Spleen (tissue), 11 donors: ENCODE results near the gene MAP3K7CL. TPM values are rescaled to one million over a fixed set of nuclear protein-coding genes. Genes with fewer than 3 reads are reported as not detected.
A peak's percentile ranks its signal among the peaks of the same experiment; 100 is the strongest.
"Not testable (repeated sequence)": the region's sequence is repeated elsewhere in the genome, so short reads cannot be mapped to it uniquely, and the experiment has no call there.

Experiments
- DNase-seq: peaks from one replicate; pipeline ENCODE4 v3.0.0-alpha.2; 2020
- H3K27ac ChIP-seq, 8 donors: fragments of 200-600 bp; sonication (generic) in 7 of 8; 1 replicate in 4 of 8; 2 replicates in 4 of 8; pipeline versions ENCODE4 v1.5.0 to v1.8.0; 2016 to 2021; ENCODE audit warnings: inconsistent platforms in 4 of 8, mild to moderate bottlenecking in 4 of 8, moderate library complexity in 1 of 8
- H3K27me3 ChIP-seq, 7 donors: fragments of 200-600 bp; sonication (generic) in 6 of 7; replicated peaks in 1 of 7; 1 replicate in 4 of 7; 2 replicates in 3 of 7; pipeline versions ENCODE4 v1.5.0 to v1.8.0; 2016 to 2021; ENCODE audit warnings: inconsistent platforms in 3 of 7, mild to moderate bottlenecking in 1 of 7
- H3K36me3 ChIP-seq, 6 donors: fragments of 200-600 bp; sonication (generic) in 5 of 6; 1 replicate in 4 of 6; 2 replicates in 2 of 6; pipeline versions ENCODE4 v1.5.0 to v1.8.0; 2016 to 2021; ENCODE audit warnings: inconsistent platforms in 2 of 6
- H3K4me1 ChIP-seq, 6 donors: fragments of 200-600 bp; sonication (generic) in 5 of 6; 1 replicate in 3 of 6; 2 replicates in 3 of 6; pipeline versions ENCODE4 v1.5.0 to v1.8.0; 2016 to 2021; ENCODE audit warnings: inconsistent platforms in 3 of 6
- H3K4me3 ChIP-seq, 8 donors: fragments of 200-600 bp; sonication (generic) in 7 of 8; 1 replicate in 4 of 8; 2 replicates in 4 of 8; pipeline versions ENCODE4 v1.5.0 to v1.8.0; 2016 to 2021; ENCODE audit warnings: inconsistent platforms in 4 of 8, mild to moderate bottlenecking in 4 of 8, moderate library complexity in 2 of 8
- H3K9me3 ChIP-seq, 8 donors: fragments of 200-600 bp; sonication (generic) in 7 of 8; 1 replicate in 4 of 8; 2 replicates in 4 of 8; pipeline versions ENCODE4 v1.5.0 to v1.8.0; 2016 to 2021; ENCODE audit warnings: inconsistent platforms in 4 of 8
- CTCF ChIP-seq, 11 experiments: fragments of 200-600 bp in 7 of 11; fragments of 450-650 bp in 4 of 11; sonication (generic) in 4 of 11; IDR thresholded peaks in 8 of 11; conservative IDR thresholded peaks in 3 of 11; 1 replicate in 7 of 11; 2 replicates in 4 of 11; pipeline versions ENCODE4 v1.4.0 to v1.8.0; 2016 to 2021; ENCODE audit warnings: antibody characterized with exemption in 11 of 11, inconsistent platforms in 4 of 11, mild to moderate bottlenecking in 1 of 11
- POLR2A ChIP-seq, 3 donors: fragments of 450-650 bp; IDR thresholded peaks; one replicate each; pipeline ENCODE4 v1.5.1; 2017; ENCODE audit warnings: antibody characterized with exemption in 3 of 3, mild to moderate bottlenecking in 1 of 3
- POLR2AphosphoS5 ChIP-seq, 3 donors: sonication (generic); formaldehyde crosslinking; IDR thresholded peaks; one replicate each; pipeline ENCODE4 v1.5.1; 2017; ENCODE audit warnings: antibody characterized with exemption in 3 of 3
- WGBS, 5 donors: extraction: QIAGEN DNeasy Blood & Tissue Kit in 3 of 5; methylation state at CpG; one replicate each; pipeline versions ENCODE4 v1.1.5 to v1.1.7; 2013 to 2018; 5-methylcytosine and 5-hydroxymethylcytosine counted together
- intact Hi-C: fragments of 100-400 bp; cut with DNase I; formaldehyde crosslinking; loops from one replicate; pipeline ENCODE4 v1.15.0; 2023; ENCODE audit warnings: low total_unique reads
- polyA plus RNA-seq, 3 donors: library from polyadenylated mRNA; stranded (reverse); fragments of 200-250 nt; gene quantifications; one replicate each; pipeline ENCODE4 v1.2.1, GENCODE V29; 2013
- total RNA-seq, 7 donors: library from RNA; depleted of rRNA in 3 of 7; stranded (reverse); fragments of >200 nt in 3 of 7; fragmentation: NEBNext Ultra II Directional in 4 of 7; extraction: Animal tissue kit (Norgen Biotek cat#: 25700) in 4 of 7; gene quantifications; one replicate each; pipeline versions ENCODE4 v1.1.0 to v1.2.1, GENCODE V29; 2016 to 2021
- donor health status: healthy with polysubstance abuse.
- donor health status: DM: no; HTN: no; CAD: no; lungs with moderate emphysema.
- donor health status: DM: no; HTN: no; CAD: no.
- donor health status: Bipolar disorder and iron deficiency.
- donor health status: healthy.
- donor health status: DM: no; HTN: no; CAD: no.
- donor health status: DM: yes; HTN: yes; CAD: no.

Gene MAP3K7CL
- total and polyA plus RNA-seq, 10 donors, result 6.9 to 24.3 (median 12.4) TPM

GRCh38 chr21:29155933-29156260, 25.5 kb downstream of the MAP3K7CL start:
- peak overlapping the region in 1 of 8 donors; percentile 56 for H3K27ac ChIP-seq
- TF ChIP-seq POLR2AphosphoS5 (IDR thresholded peaks at IDR 0.05) (no peak), CTCF (IDR thresholded peaks at IDR 0.05 in 8 of 11, conservative IDR thresholded peaks at IDR 0.05 in 3 of 11) (no peak), POLR2A (IDR thresholded peaks at IDR 0.05) (no peak)
- peak overlapping the region in 1 of 8 donors; percentile 41 for H3K4me3 ChIP-seq
- H3K27me3 ChIP-seq, result no peaks in the 10 kb centered on the region
- peaks cover 0 to 13% (median 0%) of the 10 kb centered on the region in 6 donors for H3K4me1 ChIP-seq
- peaks cover 0 to 3% (median 0%) of the 10 kb centered on the region in 6 donors for H3K36me3 ChIP-seq
- no peaks in the 10 kb centered on the region for H3K9me3 ChIP-seq
- WGBS, 5 donors, result 94 to 100% (median 97%) methylated on average over 2 of the region's 2 CpGs
- intact Hi-C loops, result no loop called here
- no peak for DNase-seq

- DNase-seq, result no peak
- peaks cover 0 to 13% (median 0%) of the 10 kb centered on the region in 6 donors for H3K4me1 ChIP-seq
- peaks cover 0 to 6% (median 0%) of the 10 kb centered on the region in 6 donors for H3K36me3 ChIP-seq
- WGBS, 5 donors, result 58 to 86% (median 74%) methylated on average over 2 of the region's 2 CpGs
- no peak overlapping the region for H3K4me3 ChIP-seq
- no peaks in the 10 kb centered on the region for H3K27me3 ChIP-seq
- peak overlapping the region in 1 of 8 donors; percentile 47 for H3K27ac ChIP-seq
- TF ChIP-seq CTCF (IDR thresholded peaks at IDR 0.05 in 8 of 11, conservative IDR thresholded peaks at IDR 0.05 in 3 of 11) (no peak), POLR2AphosphoS5 (IDR thresholded peaks at IDR 0.05) (no peak), POLR2A (IDR thresholded peaks at IDR 0.05) (no peak)
- intact Hi-C loops, result no loop called here
- no peaks in the 10 kb centered on the region for H3K9me3 ChIP-seq
Observed at GRCh38 chr21:29157080-29157479, 26.6 kb downstream of the MAP3K7CL start.

- Histone ChIP-seq H3K36me3 (peaks cover 0 to 6% (median 0%) of the 10 kb centered on the region in 6 donors), H3K27ac (peak overlapping the region in 1 of 8 donors; percentile 44), H3K4me3 (no peak overlapping the region), H3K4me1 (peaks cover 0 to 37% (median 10%) of the 10 kb centered on the region in 6 donors), H3K9me3 (no peaks in the 10 kb centered on the region), H3K27me3 (no peaks in the 10 kb centered on the region)
- intact Hi-C loops, result no loop called here
- no peak for DNase-seq
- 87 to 92% (median 91%) methylated on average over 4 of the region's 4 CpGs for WGBS, 5 donors
- TF ChIP-seq CTCF (IDR thresholded peaks at IDR 0.05 in 8 of 11, conservative IDR thresholded peaks at IDR 0.05 in 3 of 11), result no peak
- TF ChIP-seq POLR2AphosphoS5 (IDR thresholded peaks at IDR 0.05), result no peak
- TF ChIP-seq POLR2A (IDR thresholded peaks at IDR 0.05), result no peak
Observed at GRCh38 chr21:29159842-29160241, 29.4 kb downstream of the MAP3K7CL start.

GRCh38 chr21:29162825-29163224, 32.4 kb downstream of the MAP3K7CL start:
- H3K36me3 ChIP-seq, H3K9me3 ChIP-seq, intact Hi-C loops, DNase-seq, H3K27me3 ChIP-seq, H3K4me3 ChIP-seq: not testable (repeated sequence)
- WGBS, 5 donors, result 70 to 79% (median 76%) methylated on average over 9 of the region's 9 CpGs
- H3K27ac ChIP-seq, result peak overlapping the region; percentile 11 to 82 (median 56)
- H3K4me1 ChIP-seq, result peaks cover 0 to 31% (median 10%) of the 10 kb centered on the region in 6 donors
